Measurements from ENCODE around the gene RFX2. TPM values are rescaled to one million over a fixed set of nuclear protein-coding genes. Genes with fewer than 3 reads are reported as not detected.
"Not testable (repeated sequence)": the region's sequence is repeated elsewhere in the genome, so short reads cannot be mapped to it uniquely, and the experiment has no call there.

Gene RFX2
- total RNA-seq, 6 experiments from 2014 or later, result 1.6 to 2.9 (median 1.9) TPM

GRCh38 chr19:6076675-6077463, 33.4 kb downstream of the RFX2 start:
- Histone ChIP-seq H3K36me3 (no peaks in the 10 kb centered on the region), H3K4me1 (peaks cover 0 to 7% (median 0%) of the 10 kb centered on the region in 4 donors), H3K27me3 (no peaks in the 10 kb centered on the region), H3K27ac (no peak overlapping the region), H3K9me3 (no peaks in the 10 kb centered on the region), H3K4me3 (no peak overlapping the region)
- TF ChIP-seq CTCF (IDR thresholded peaks at IDR 0.05) (no peak), POLR2A (IDR thresholded peaks at IDR 0.05) (no peak)
- WGBS (ENCODE audit: insufficient coverage, low coverage, low lambda C conversion rate, missing lambda C conversion rate), result 60% methylated on average over 12 of the region's 13 CpGs
- intact Hi-C loops (cut with DNase I), result no loop called here
- peak in 2 of 3 donors; percentile 35 to 77 for DNase-seq
- ATAC-seq, result peak; percentile 71 to 92 (median 84)

GRCh38 chr19:6076291-6076665, 34.0 kb downstream of the RFX2 start:
- 94% methylated on average over 7 of the region's 7 CpGs for WGBS (ENCODE audit: insufficient coverage, low coverage, low lambda C conversion rate, missing lambda C conversion rate)
- no peaks in the 10 kb centered on the region for H3K36me3 ChIP-seq
- H3K27ac ChIP-seq, result no peak overlapping the region
- no peak for ATAC-seq
- no peaks in the 10 kb centered on the region for H3K9me3 ChIP-seq
- TF ChIP-seq CTCF (IDR thresholded peaks at IDR 0.05), result no peak
- H3K27me3 ChIP-seq, result no peaks in the 10 kb centered on the region
- H3K4me1 ChIP-seq, result peaks cover 0 to 7% (median 0%) of the 10 kb centered on the region in 4 donors
- DNase-seq, result peak in 1 of 3 donors; percentile 8
- intact Hi-C loops (cut with DNase I), result no loop called here
- no peak overlapping the region for H3K4me3 ChIP-seq

GRCh38 chr19:6074709-6075403, 35.4 kb downstream of the RFX2 start:
- H3K27ac ChIP-seq, result no peak overlapping the region
- TF ChIP-seq CTCF (IDR thresholded peaks at IDR 0.05) (no peak), POLR2A (IDR thresholded peaks at IDR 0.05) (no peak)
- no peaks in the 10 kb centered on the region for H3K36me3 ChIP-seq
- H3K4me3 ChIP-seq, result no peak overlapping the region
- peak in 1 of 4 donors; percentile 34 for ATAC-seq
- peak in 1 of 3 donors; percentile 40 for DNase-seq
- peaks cover 0 to 7% (median 0%) of the 10 kb centered on the region in 4 donors for H3K4me1 ChIP-seq
- 81% methylated on average over 6 of the region's 7 CpGs for WGBS (ENCODE audit: insufficient coverage, low coverage, low lambda C conversion rate, missing lambda C conversion rate)
- intact Hi-C loops (cut with DNase I), result no loop called here
- H3K27me3 ChIP-seq, result no peaks in the 10 kb centered on the region
- H3K9me3 ChIP-seq, result no peaks in the 10 kb centered on the region

- TF ChIP-seq CTCF (IDR thresholded peaks at IDR 0.05) (no peak), POLR2A (IDR thresholded peaks at IDR 0.05) (no peak)
- intact Hi-C loops (cut with DNase I), result no loop called here
Measured at GRCh38 chr19:6073858-6074708, 36.2 kb downstream of the RFX2 start.

GRCh38 chr19:6073233-6073632, 37.1 kb downstream of the RFX2 start:
- H3K27ac ChIP-seq; H3K4me1 ChIP-seq; H3K36me3 ChIP-seq; intact Hi-C loops (cut with DNase I); H3K4me3 ChIP-seq; ATAC-seq; DNase-seq; H3K27me3 ChIP-seq; H3K9me3 ChIP-seq: not testable (repeated sequence)
- WGBS (ENCODE audit: insufficient coverage, low coverage, low lambda C conversion rate, missing lambda C conversion rate), result 85% methylated on average over 9 of the region's 10 CpGs

More at GRCh38 chr19:6073858-6074708, 36.2 kb downstream of the RFX2 start:
- Histone ChIP-seq H3K27me3 (no peaks in the 10 kb centered on the region), H3K4me3 (no peak overlapping the region), H3K9me3 (no peaks in the 10 kb centered on the region), H3K36me3 (no peaks in the 10 kb centered on the region), H3K4me1 (peaks cover 0 to 7% (median 0%) of the 10 kb centered on the region in 4 donors), H3K27ac (no peak overlapping the region)
- 95% methylated on average over 4 of the region's 17 CpGs for WGBS (ENCODE audit: insufficient coverage, low coverage, low lambda C conversion rate, missing lambda C conversion rate)
- ATAC-seq (no peak), DNase-seq (peak in 1 of 3 donors; percentile 35)

All from right lobe of liver (tissue), 6 donors.